GM21723 (cell line): ENCODE results near the gene SH3PXD2A.

ENCODE experiments used
- ATAC-seq: cut with Tn5 transposase; IDR thresholded peaks from one replicate; pipeline ENCODE4 v1.9.1; 2021; ENCODE audit warnings: mild to moderate bottlenecking, moderate library complexity; ENCODE audit not compliant: unreplicated experiment

SH3PXD2A gene

GRCh38 chr10:103855424-103855823 is at the start of gene SH3PXD2A:
TSS of gene SH3PXD2A (minus strand) at chr10:103855576. CDS start at chr10:103855266, 310 bp downstream.
- ATAC-seq, result no peak

- ATAC-seq, result no peak
Observed at GRCh38 chr10:103901299-103901698, 45.9 kb upstream of the SH3PXD2A start.

DNA sequence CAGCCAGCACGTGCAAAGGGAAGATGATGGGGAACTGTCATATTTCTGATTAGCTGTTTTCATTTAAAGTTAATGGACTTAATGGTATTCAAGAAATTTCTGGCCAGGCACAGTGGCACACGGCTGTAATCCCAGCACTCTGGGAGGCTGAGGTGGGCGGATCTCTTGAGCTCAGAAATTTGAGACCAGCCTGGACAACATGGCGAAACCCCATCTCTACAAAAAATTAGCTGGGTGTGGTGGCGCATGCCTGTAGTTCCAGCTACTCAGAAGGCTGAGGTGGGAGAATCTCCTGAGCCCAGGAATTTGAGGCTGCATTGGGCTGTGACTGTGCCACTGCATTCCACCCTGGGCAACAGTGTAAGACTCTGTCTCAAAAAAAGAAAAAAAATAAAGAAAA is 43.9 kb upstream of the SH3PXD2A start:
- no peak for ATAC-seq

DNA sequence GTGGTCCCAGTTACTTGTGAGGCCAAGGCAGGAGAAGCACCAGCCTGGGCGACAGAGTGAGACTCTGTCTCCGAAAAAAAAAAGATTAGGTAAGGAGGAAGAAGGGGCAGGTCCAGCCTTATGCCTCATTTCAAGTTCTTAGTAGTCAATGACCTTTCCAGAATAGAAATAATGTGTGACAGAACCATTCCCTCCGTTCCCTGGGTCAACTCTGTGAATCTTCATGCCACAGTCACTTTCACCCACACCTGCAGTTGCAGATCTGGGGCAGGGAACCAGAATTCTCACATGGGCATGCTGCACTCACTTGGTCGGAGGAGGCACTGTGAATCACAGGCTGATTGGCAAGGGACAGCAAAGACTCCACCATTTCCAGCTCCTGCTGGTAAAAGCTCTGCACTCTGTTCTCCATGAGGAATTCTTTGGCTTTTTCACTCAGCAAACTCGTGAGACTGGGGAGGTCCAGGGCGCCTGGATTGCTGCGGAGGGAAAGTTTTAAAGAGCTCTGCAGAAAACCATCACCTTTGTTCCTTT is 41.9 kb upstream of the SH3PXD2A start:
- no peak for ATAC-seq

GRCh38 chr10:103896225-103896624 is 40.8 kb upstream of the SH3PXD2A start:
- no peak for ATAC-seq

DNA sequence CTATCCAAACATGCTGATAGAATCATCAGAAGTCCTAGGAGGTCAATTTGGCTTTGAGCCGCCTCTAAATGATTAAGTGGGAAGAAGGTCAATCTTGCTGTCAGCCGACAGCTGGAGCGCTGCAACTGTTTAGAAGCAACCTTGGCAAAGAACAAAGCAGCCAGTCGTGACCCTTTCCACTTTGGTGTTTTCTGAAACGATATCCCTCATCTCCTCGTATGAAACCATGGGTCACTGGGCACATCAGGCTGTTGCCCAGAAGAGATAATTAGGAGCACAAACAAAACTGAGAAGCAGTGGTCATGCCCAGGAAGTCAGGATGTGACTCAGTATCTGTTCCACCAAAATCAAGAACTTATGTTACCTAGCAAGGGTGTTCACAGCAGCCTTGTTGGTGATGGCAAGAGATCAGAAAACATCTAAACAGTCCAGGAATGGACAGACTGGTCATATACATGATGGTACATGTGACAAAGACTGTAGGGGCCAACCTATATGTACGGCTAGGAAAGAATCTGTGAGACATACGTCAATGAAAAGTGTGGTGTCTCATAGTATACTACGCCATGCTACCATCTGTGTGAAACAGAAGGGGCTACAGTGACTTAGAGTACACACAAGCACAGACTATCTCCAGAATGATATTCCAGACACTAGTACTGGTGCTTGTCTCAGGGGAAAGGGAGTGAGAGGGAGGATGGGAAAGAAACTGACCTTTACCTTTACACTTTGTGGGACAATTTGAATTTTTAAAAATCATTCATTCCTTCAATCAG is 40.2 kb upstream of the SH3PXD2A start:
- ATAC-seq, result no peak

- no peak for ATAC-seq
Observed at GRCh38 chr10:103894441-103894864, 39.1 kb upstream of the SH3PXD2A start.

- no peak for ATAC-seq
Observed at GRCh38 chr10:103893817-103894216, 38.4 kb upstream of the SH3PXD2A start.

DNA sequence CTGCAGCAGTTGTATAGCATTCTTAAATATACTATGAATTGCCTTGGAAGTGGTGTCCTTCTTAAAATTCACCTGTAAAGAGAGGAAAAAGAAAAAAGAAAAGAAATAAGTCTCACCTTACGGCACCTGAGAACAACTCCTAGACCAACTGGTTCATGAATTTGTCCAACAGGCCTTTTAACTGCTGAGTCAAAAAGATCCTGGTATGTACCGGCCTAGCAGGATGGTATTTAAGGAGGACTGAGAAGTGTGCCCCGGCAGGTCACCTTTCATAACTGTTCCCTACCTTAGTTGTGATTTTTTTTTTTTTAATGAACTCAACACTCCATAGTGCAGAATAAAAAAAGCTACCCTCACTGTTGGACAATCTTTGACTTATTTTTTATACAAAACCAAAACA is 36.8 kb upstream of the SH3PXD2A start:
- ATAC-seq, result no peak

DNA sequence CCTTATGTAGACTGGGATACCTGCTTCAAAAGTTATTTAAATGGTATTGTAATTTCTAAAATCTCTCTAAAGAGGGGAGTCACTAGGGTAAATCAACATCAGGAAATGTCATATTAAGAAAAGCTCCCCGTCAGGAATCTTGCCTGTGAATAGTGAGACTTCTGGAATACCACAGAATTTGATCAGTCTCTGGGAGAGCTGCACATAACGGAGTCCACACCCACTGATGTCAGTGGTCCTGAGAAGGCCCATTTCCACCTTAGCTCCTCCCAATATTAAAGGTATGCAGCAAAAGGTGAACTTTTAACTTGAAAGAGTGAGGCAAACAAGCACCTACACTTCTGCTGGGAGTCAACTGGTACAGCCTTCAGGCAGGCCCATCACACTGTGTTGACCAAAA is 35.3 kb upstream of the SH3PXD2A start:
- ATAC-seq, result no peak

DNA sequence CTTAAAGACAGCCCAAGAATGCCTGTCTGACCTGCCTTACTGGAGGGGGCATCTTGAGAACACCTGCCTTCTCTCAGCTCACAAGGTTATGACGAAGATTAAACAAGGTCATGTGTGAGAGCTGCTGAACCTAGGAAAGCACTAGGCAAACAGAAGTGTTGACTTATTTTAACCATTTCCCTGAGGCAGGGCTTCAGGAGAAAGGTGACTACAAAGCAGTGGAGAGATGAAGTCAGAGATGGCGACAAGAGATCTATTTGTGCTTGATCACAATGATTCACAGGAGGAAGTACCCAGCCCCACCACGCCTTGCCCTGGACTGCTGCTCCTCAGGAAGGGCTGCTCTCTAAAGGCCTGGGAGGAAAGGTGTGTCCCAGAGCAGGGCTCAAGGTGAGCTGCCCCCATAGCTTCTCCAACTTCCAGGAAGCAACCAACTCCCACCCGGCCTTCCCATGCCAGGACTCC is 34.9 kb upstream of the SH3PXD2A start:
- no peak for ATAC-seq

DNA sequence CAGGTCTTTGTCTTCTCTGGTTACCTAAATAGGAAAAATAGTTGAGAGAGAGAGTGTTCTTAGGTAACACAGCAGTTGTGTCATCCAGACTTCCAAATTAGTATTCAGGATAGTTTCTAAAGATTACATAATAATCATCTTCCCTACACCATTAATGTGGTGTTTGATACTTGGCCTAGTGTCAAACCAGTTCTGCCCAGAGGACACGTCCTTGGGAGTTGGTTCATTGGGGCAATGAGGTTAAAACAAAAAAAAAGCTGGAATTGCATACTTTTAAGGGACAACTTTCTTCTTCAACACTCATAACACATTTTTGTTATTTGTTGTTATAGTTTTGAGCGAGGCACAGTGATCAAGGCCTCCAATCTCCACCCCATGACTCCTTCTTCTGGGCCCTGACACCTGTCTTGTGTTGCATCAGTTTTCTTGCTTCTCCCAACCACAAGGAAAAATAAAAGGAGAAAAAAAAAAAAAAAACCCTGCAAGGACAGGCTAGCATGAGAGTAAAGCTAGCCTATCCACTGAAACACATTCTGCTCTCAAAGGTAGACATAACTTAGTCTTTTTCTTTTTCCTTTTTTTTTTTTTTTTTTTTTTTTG is 33.8 kb upstream of the SH3PXD2A start:
- ATAC-seq, result no peak

DNA sequence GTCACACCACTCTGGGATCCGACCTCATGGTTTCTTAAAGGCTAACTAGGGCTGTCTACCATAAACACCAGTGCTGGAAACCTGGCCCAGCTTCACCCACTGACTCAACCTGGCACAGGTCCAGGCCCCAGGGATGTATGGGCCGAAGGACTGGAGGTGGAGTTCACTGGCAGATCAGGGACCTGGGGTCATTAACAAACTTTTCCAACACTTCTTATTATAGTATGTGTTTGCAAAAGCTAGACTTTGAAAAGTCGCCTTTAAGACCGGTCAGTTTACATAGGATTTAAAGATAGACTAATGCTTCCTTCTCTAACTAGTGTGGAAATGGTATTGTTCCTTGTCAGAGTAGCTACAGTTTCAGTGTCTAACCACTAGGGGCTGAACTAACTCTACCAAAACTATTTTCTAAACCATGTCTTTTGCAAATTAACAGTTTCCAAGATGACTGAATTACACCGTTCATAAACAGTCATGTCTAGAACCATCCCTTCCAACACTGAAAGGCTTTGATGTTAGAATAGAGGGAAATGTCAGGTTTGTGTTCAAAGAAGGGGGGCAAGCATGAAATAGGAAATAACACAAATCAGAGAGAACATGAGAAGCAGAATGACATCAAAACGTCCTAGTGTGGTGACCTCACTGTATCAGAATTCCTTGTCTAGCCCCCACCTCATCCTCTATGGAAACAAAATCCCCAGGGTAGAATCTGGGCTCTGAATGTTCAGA is 32.9 kb upstream of the SH3PXD2A start:
- ATAC-seq, result peak; percentile 54

DNA sequence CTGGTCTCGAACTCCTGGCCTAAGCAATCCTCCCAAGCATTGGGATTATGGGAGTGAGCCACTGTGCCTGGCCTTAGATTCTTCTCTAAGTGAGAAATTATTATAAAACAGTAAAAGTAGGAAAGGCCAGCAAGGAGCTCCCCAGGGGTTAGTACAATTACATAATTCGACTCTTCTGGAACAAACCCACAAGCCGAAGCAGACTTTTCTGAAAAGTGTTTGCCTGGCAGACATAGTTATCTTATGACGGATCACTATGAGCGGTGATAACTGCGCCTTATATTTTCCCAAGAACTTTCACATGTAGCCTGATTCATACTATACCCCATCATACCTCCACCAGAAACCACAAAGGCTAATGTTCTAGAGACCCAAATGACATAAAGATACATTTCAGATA is 30.2 kb upstream of the SH3PXD2A start:
- ATAC-seq, result no peak

DNA sequence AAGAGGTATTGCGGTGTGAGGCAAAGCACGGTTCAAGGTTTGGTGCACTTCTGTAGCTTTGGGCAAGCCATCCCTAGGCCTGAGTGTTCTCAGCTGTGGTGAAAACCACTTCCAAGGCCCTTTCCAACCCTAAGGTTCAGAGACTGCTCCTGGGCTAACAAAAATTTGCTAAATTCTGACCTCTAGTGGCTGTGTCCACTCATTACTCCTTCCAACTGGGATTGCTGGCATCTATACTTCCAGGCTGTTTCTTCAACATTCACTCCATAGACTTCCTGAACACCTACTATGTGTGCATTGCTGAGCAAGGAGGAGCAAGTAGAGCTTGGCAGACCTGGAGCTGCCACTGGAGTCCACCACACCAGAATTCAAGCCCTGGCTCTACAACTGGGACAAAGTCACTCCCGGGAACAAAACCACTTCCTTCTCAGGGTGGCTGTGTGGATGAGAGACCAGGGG is 29.3 kb upstream of the SH3PXD2A start:
- no peak for ATAC-seq

DNA sequence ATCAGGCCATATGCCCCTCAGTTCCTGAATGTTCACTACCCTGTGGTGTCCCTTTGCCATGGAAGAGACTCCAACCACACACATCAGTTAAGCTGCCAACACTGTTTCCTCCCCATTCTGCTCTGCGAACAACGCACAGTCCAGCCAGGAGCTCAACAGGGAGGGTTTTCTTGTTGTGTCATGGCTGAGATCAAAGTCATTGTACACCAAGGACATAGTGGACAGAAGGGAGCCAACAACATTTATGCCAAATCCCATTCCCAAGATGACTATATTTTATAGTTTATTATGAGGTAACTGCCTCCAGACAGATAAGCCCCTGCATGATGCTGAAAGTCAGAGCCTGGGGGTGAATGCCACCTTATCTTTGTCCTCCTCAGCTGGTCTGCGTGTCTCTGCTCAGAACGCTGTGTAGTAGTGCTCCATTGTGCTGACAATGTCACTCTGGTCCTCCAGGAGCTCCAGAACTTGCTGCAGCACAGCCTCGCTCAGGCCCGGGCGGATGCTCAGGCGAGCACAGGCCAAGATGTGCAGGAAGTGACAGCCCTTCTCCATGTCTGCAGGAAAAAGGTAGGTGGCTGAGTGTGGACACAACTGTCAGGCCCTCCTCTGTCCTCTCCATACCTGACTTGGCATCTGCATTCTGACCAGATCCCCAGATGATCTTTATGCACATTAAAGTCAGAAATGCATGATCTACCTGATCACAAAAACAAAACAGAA is 27.1 kb upstream of the SH3PXD2A start:
- no peak for ATAC-seq

GRCh38 chr10:103881416-103882284 is 26.3 kb upstream of the SH3PXD2A start:
- ATAC-seq, result no peak

DNA sequence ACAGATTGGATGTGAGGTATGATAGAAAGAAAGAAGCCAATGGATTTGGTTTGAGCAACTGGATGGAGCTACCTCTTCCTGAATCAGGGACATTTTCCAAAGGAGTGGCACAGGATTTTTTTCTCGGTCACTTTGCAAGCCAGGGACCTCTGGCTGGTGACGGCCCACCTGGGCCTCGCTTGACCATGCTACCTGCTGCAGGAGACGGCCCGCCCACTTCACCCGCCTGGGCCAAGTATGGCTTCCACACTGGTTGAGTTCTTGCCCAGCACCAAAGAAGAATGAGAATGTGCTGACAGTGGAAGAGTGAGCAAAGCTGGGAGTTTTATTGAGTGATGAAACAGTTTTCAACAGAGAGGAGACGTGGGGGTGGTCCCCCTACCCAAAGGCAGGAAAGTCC is 24.5 kb upstream of the SH3PXD2A start:
- no peak for ATAC-seq

DNA sequence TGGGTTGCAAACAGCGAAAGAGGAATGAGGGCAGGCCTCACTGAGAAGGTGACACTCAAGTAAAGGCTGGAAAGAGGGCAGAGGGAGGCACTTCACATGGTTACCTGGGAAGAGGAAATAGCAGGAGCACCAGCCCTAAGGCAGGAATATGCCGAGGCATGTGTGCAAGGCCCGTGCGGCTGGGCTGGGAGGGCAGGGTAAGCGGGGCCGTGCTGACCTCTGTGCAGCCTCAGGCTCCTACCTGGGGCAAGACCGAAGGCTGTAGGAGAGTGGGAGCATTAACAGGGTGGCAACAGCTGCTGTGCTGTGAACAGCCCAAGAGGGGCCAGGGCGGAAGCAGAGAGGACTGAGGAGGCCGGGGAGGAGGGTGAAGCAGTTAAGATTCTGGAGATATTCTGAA is 24.0 kb upstream of the SH3PXD2A start:
- no peak for ATAC-seq

- no peak for ATAC-seq
Observed at GRCh38 chr10:103877861-103878260, 22.5 kb upstream of the SH3PXD2A start.
